HUES48 (cell line): ENCODE data around the gene ANKZF1.
A peak's percentile ranks its signal among the peaks of the same experiment; 100 is the strongest.

Source experiments
- H3K27ac ChIP-seq: one replicate; pipeline ENCODE4 v1.7.0; 2013; ENCODE audit warnings: low read depth, low read length, inconsistent platforms
- H3K27me3 ChIP-seq: 2 replicates; pipeline ENCODE4 v1.6.1; 2013; ENCODE audit warnings: mild to moderate bottlenecking, low read length; ENCODE audit not compliant: control insufficient read depth, insufficient read depth
- H3K36me3 ChIP-seq: 2 replicates; pipeline ENCODE4 v1.6.1; 2013; ENCODE audit warnings: low read length; ENCODE audit not compliant: control insufficient read depth, insufficient read depth
- H3K4me1 ChIP-seq: 2 replicates; pipeline ENCODE4 v1.6.1; 2013; ENCODE audit warnings: mild to moderate bottlenecking, low read length; ENCODE audit not compliant: control insufficient read depth, insufficient read depth
- H3K4me3 ChIP-seq: 2 replicates; pipeline ENCODE4 v1.5.1; 2013; ENCODE audit warnings: mild to moderate bottlenecking, low read depth, low read length
- H3K9ac ChIP-seq: 2 replicates; pipeline ENCODE4 v1.6.1; 2013; ENCODE audit warnings: mild to moderate bottlenecking, low read depth, low read length, moderate library complexity
- H3K9me3 ChIP-seq: 2 replicates; pipeline ENCODE4 v1.6.1; 2013; ENCODE audit warnings: low read length; ENCODE audit not compliant: control insufficient read depth, insufficient read depth

The ANKZF1 gene

GRCh38 chr2:219234331-219234730 lies 4.7 kb downstream of the ANKZF1 start:
- Histone ChIP-seq H3K9me3 (no peaks in the 10 kb centered on the region), H3K27ac (no peak overlapping the region), H3K4me3 (no peak overlapping the region), H3K36me3 (peaks cover 69% of the 10 kb centered on the region), H3K4me1 (no peaks in the 10 kb centered on the region), H3K9ac (no peak overlapping the region), H3K27me3 (no peaks in the 10 kb centered on the region)

DNA sequence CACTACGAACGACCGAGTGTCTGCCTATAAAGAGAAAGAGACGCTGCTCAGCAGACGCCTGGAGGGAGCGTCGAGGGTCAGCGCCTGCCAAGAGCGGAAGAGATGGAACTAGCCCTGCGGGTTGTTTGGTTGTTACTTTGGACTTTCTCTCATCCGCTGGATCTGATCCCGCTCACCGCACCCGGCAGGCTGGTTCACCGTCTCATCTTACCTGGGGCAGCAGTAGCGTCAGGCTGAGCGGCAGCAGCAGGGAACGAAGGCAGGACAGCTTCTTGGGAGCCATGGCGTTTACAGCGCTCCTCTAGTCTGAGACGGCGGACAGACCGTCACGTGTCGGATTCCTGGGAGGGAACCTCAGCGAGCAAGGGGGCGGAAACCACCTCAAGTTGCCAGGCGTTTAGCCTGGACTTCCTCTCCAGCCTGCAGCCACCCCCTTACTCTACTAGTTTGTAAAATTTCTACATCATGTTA lies 13.7 kb downstream of the ANKZF1 start:
- Histone ChIP-seq H3K4me3 (no peak overlapping the region), H3K9ac (no peak overlapping the region), H3K27ac (no peak overlapping the region), H3K9me3 (no peaks in the 10 kb centered on the region), H3K4me1 (peaks cover 4% of the 10 kb centered on the region), H3K36me3 (peaks cover 16% of the 10 kb centered on the region), H3K27me3 (no peaks in the 10 kb centered on the region)

DNA sequence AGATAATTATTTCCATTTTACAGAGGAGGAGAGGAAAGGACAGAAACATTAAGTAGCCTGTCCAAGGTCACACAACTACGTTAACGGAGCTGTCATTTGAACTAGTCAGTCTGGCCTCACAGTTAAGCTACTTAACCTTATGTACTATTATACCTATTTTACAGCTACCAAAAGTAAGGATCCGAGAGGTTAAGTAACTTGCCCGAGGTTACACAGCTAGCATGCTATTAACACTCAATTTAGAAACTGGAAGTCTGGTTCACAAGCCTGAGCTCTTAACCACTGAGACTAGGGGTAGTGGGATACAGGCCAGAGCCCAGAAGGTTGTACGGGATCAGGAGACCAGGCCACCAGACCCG lies 15.2 kb downstream of the ANKZF1 start:
- Histone ChIP-seq H3K36me3 (peaks cover 23% of the 10 kb centered on the region), H3K4me1 (peaks cover 4% of the 10 kb centered on the region), H3K9me3 (no peaks in the 10 kb centered on the region), H3K9ac (peak overlapping the region; percentile 48; the same call in 1 of the 2 replicates), H3K27ac (peak overlapping the region; percentile 88), H3K27me3 (no peaks in the 10 kb centered on the region), H3K4me3 (peak overlapping the region; percentile 90)

DNA sequence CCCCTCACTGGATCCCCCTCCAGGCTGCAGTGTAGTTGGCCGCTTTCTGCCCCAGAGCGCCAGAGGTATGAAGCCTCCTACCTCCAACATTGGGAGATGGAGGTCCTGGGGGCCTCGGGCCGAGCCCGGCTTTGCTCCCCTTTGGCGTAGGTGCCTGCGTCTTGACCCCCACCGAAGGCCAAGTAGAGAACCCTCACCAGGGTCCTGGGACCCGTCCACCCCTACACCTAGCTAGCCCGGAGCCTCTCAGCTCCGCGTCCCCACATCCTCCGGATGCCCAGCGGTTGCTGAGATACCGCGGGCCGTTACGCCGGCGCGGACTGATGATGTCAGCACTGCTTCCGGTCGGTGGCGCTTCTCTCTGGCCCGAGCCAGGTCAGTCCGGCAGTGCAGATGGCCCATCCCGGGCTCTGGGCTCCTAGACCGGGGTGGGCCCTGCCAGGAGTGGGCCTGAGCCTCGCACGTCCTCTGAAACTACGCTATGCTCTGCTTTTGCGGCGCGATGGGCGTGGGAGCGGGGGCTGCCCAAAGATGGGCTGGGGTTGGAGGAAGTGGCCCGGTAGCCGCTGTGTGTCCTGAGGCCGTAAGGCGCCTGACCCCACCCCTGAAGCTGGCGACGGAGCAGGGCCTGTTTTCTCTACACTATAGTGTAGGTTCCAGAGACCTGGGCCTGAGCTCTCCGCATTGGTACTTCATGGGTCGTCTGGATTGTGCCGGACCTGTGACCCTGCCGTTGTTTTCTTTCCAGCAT lies 15.7 kb downstream of the ANKZF1 start, which contains the start of the genes GLB1L and STK16:
Gene GLB1L (minus strand): TSS at position 297 of the 751 bp plus-strand sequence. CDS start 1,871 bp downstream, outside the sequence.
Gene STK16 (plus strand): TSS at position 332 of the 751 bp plus-strand sequence. CDS start 521 bp downstream, outside the sequence.
- no peaks in the 10 kb centered on the region for H3K27me3 ChIP-seq
- H3K9me3 ChIP-seq: no peaks in the 10 kb centered on the region
- H3K4me1 ChIP-seq: peaks cover 4% of the 10 kb centered on the region
- peak within 1 kb of the TSS; percentile 90 for H3K4me3 ChIP-seq
- peaks cover 24% of the 10 kb centered on the region for H3K36me3 ChIP-seq
- peak within 1 kb of the TSS; percentile 88 for H3K27ac ChIP-seq
- peak within 1 kb of the TSS; percentile 88 for H3K9ac ChIP-seq

GRCh38 chr2:219245899-219246230 lies 16.3 kb downstream of the ANKZF1 start:
- Histone ChIP-seq H3K27me3 (no peaks in the 10 kb centered on the region), H3K9me3 (no peaks in the 10 kb centered on the region), H3K4me3 (peak overlapping the region; percentile 90), H3K36me3 (peaks cover 29% of the 10 kb centered on the region), H3K4me1 (peaks cover 4% of the 10 kb centered on the region), H3K9ac (peak overlapping the region; percentile 88), H3K27ac (peak overlapping the region; percentile 88)

GRCh38 chr2:219246559-219246958 lies 17.0 kb downstream of the ANKZF1 start:
- H3K4me1 ChIP-seq: peaks cover 4% of the 10 kb centered on the region
- H3K9me3 ChIP-seq: no peaks in the 10 kb centered on the region
- H3K9ac ChIP-seq: no peak overlapping the region
- H3K27me3 ChIP-seq: peaks cover 5% of the 10 kb centered on the region
- H3K4me3 ChIP-seq: no peak overlapping the region
- peaks cover 29% of the 10 kb centered on the region for H3K36me3 ChIP-seq
- H3K27ac ChIP-seq: no peak overlapping the region

DNA sequence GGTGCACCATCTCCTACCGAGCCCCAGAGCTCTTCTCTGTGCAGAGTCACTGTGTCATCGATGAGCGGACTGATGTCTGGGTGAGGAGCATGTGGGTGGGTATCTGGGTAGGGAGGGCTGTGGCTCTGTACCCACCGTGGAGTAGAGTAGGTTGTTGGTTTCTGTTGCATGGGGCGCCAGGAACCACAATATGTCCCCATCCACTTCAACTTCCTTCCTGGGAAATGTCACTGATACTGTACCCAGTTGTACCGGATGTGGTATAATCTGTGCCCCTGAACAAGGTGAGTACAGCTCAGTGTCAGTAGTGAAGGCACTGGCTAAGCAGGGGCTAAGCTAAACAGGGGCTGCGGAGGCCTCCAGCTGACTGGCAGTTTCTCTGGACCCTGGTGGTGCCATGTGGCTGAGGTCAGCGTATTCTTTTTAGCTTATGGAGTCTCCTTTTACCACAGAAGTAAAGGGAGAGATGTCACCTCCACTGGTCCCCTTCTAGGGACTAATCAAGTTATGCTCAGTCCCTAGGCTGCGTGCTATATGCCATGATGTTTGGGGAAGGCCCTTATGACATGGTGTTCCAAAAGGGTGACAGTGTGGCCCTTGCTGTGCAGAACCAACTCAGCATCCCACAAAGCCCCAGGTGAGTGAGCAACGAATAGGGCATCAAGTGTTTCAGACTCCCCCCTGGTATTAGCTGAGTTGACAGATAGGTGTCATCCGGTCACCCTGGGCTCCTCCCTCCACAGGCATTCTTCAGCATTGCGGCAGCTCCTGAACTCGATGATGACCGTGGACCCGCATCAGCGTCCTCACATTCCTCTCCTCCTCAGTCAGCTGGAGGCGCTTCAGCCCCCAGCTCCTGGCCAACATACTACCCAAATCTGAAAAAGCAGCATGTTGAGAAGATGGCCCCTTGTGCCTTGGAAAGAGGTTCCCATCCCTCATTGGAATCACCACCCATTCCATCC lies 18.4 kb downstream of the ANKZF1 start:
- H3K9ac ChIP-seq: no peak overlapping the region
- no peak overlapping the region for H3K4me3 ChIP-seq
- H3K36me3 ChIP-seq: peaks cover 29% of the 10 kb centered on the region
- peaks cover 14% of the 10 kb centered on the region for H3K4me1 ChIP-seq
- H3K27ac ChIP-seq: no peak overlapping the region
- H3K27me3 ChIP-seq: peaks cover 19% of the 10 kb centered on the region
- H3K9me3 ChIP-seq: no peaks in the 10 kb centered on the region

- Histone ChIP-seq H3K9me3 (no peaks in the 10 kb centered on the region), H3K4me1 (peaks cover 14% of the 10 kb centered on the region), H3K36me3 (peaks cover 29% of the 10 kb centered on the region), H3K9ac (no peak overlapping the region), H3K27me3 (peaks cover 28% of the 10 kb centered on the region), H3K27ac (peak overlapping the region; percentile 70), H3K4me3 (no peak overlapping the region)
These were observed 19.2 kb downstream of the ANKZF1 start for GRCh38 chr2:219248845-219249202.

DNA sequence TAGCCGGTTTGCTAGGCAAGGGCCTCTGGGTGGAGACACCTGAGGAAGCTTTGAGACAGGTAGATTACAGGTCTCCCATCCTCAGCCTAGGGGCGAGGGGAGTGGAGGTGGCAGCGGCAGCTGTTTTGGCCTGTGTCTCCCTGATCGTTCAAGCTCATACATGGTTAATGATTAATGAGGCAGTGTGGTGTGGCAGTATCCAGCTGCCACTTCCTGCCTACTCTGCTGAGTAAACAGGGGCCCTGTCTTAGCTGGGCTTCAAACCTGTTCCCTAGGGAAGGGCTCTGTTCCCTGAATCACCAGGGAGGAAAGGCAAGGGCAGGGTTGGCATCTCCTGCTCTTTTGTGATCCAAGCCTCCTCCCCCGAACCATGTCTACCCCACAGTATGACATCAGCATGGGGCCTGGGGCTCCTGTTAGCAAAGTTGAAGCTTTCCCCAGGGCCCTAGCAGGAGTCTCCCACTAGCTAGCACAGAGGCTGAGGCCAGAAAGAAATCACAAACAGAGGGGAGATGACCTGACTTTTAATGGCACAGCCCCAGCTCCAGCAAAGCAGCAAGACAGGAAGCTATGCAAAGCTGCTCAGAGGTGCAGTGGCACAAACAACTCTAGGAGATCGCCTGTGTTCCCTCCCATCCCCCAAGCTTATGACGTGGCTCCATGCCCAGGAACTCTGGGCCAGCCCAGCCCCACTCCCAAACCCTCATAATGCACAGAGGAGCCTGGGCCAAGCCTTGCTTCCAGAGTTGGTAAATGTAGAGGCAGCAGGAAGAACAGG lies 19.8 kb downstream of the ANKZF1 start:
- peak overlapping the region; percentile 70 for H3K27ac ChIP-seq
- peaks cover 33% of the 10 kb centered on the region for H3K27me3 ChIP-seq
- peaks cover 29% of the 10 kb centered on the region for H3K36me3 ChIP-seq
- H3K9me3 ChIP-seq: no peaks in the 10 kb centered on the region
- peaks cover 15% of the 10 kb centered on the region for H3K4me1 ChIP-seq
- no peak overlapping the region for H3K4me3 ChIP-seq
- H3K9ac ChIP-seq: no peak overlapping the region

- Histone ChIP-seq H3K9ac (no peak overlapping the region), H3K36me3 (peaks cover 29% of the 10 kb centered on the region), H3K27me3 (peaks cover 42% of the 10 kb centered on the region), H3K4me1 (peaks cover 19% of the 10 kb centered on the region), H3K27ac (no peak overlapping the region), H3K9me3 (no peaks in the 10 kb centered on the region), H3K4me3 (no peak overlapping the region)
These were observed 20.6 kb downstream of the ANKZF1 start for GRCh38 chr2:219250049-219250781.
